ENCODE measurements around the gene MST1R.

- no peak for TF ChIP-seq POLR2A (IDR thresholded peaks at IDR 0.05)
- TF ChIP-seq CTCF (IDR thresholded peaks at IDR 0.05) = no peak
Observed at GRCh38 chr3:49930168-49930690, 26.6 kb upstream of the MST1R start.

All from lower leg skin (tissue), 3 donors.